AG09319 (cell line): ENCODE measurements around the gene QRFP.

Source experiments
- DNase-seq: peaks from one replicate; pipeline ENCODE4 v3.0.0-alpha.2; 2010; ENCODE audit warnings: low read depth; ENCODE audit errors: extremely low read depth
- TF ChIP-seq, protein P1 (sequence below): IDR thresholded peaks from 2 replicates; pipeline ENCODE4 v1.5.1; 2011; ENCODE audit warnings: low read depth, mild to moderate bottlenecking, inconsistent platforms, low read length, moderate library complexity

QRFP gene

DNA sequence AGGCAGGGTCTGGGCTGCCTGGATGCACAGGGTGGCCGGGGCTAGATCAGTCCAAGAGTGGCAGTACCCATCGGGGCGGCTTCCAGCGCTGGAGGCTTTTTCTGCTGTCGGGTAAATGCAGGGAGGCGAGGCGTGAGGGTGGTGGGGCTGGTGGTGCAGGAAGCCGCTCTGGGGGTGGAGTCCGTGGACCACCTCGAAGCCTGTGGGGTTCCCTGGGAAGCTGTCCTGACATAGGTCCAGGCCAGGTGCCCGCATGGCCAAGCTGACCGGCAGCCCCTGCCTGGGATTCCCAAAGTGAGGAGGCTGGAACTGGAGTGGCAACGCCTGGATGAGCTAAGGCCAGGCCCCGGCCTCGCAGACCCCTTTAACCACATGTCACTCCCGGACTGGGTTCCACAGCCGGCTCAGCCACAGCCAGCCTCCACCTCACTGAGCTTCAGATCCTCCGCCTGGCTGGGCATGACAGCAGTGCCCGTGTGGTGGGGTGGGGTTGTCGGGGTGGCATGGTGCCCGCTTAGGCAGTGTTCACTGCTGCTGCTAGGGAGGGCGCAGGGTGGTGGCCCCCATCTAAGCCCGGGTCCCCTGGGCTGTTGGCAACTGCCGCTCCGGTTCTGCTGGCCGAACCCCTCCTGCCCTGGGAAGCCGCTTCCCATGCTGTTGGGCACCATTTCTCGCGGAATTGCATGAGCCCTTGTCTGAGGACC lies 1.4 kb upstream of the QRFP start:
- TF ChIP-seq, protein P1, sequence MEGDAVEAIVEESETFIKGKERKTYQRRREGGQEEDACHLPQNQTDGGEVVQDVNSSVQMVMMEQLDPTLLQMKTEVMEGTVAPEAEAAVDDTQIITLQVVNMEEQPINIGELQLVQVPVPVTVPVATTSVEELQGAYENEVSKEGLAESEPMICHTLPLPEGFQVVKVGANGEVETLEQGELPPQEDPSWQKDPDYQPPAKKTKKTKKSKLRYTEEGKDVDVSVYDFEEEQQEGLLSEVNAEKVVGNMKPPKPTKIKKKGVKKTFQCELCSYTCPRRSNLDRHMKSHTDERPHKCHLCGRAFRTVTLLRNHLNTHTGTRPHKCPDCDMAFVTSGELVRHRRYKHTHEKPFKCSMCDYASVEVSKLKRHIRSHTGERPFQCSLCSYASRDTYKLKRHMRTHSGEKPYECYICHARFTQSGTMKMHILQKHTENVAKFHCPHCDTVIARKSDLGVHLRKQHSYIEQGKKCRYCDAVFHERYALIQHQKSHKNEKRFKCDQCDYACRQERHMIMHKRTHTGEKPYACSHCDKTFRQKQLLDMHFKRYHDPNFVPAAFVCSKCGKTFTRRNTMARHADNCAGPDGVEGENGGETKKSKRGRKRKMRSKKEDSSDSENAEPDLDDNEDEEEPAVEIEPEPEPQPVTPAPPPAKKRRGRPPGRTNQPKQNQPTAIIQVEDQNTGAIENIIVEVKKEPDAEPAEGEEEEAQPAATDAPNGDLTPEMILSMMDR = no peak
- DNase-seq = no peak

DNA sequence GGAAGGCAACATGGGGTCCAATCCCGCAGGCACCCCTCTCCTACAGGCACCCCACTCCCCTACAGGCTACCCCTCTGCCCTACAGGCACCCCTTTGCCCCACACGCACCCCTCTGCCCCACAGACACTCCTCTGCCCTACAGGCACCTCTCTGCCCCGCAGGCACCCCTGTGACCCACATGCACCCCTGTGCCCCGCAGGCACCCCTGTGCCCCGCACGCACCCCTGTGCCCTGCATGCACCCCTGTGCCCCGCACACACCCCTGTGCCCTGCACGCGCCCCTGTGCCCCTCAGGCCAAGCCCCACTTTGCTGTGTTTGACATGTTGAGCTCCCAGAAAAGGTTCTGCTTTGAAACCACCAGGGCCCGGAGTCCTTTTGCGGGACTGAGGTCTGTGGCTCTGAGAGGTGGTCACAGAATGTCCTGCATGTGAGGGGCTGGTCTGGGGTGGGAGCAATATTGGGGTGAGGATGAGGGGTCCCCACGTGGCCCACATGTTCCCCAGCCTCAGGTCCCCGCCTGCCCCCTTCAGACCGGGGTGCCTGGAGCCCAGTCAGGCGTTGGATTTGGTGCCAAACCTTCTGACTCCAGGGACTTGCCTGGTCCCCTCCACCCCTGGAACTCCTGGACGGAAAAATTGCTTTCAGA lies 616 bp upstream of the QRFP start:
- TF ChIP-seq, protein P1 = no peak
- DNase-seq = no peak

DNA sequence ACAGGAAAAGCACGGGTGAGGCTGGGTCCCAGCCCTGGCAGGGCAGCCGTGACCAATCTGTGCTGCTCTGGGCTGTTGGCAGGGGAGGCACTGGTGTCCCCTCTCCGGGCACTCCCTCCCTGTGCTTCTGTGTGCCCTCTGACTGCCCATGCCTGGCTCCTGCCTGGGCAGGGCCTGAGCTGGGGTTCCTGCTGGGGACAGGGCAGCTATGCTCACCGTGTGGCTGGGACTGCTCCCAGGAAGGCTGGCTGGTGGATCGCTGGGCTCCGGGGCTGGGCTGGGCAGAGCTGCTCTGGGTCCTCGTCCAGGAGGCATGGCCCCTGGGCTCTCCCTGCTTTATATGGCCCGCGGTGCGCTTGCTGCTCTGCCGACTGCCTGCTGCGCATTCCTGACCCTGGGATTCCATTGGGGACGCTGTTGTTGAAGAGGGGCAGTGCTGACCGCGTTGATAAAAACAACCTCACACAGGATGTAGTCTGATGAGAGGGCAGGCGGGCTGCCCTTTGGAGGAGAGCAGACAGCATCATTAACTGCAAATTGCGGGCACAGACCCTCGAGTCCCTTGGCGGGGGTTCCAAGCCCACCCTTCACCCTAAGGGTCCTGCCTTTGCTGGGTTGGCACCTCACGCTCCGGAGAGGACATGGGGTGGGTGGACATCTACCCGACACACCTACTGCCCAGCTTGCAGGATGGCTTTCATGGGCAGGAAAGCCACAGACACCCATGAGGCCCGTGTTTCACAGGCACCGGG lies 955 bp downstream of the QRFP start:
- no peak for DNase-seq
- TF ChIP-seq, protein P1 = no peak

DNA sequence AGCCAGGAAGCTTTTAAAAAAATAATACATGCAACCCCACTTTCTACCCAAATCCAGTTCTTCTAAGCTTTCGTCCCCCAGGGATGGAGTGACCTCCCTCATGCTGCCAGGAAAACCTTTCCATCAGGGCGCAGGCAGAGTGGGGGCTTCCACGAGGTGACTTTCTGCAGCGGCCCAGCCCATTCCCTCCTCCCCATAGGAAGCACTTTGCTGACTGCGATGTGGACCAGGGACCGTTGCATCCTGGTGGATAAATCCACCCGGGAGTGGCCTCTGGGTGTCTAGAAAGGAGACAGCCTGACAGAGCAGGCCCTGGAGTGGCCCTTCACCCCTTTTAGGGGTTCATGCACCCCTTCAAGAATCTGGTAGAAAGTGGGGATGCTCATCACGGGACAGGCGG lies 1.6 kb downstream of the QRFP start:
- no peak for DNase-seq
- TF ChIP-seq, protein P1 = no peak

DNA sequence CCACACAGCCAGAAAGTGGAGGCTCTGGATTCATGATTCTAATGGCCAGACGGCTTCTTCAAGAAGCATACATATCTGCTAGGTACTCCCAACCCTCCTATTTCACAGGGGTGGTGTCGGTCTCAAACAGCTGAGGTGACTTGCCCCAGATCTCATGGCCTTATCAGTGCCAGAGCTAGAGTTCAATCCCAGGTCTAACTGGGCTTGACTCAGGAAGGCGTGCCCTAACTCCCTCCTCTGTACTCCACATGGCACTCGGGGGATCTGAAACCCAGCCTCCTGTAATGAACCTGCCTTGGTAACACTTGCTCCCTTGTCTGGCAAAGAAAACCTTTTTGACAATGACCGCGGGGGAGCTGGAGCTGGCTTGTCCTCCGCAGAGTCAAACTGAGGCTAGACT lies 2.1 kb downstream of the QRFP start:
- DNase-seq = no peak
- TF ChIP-seq, protein P1 = no peak

DNA sequence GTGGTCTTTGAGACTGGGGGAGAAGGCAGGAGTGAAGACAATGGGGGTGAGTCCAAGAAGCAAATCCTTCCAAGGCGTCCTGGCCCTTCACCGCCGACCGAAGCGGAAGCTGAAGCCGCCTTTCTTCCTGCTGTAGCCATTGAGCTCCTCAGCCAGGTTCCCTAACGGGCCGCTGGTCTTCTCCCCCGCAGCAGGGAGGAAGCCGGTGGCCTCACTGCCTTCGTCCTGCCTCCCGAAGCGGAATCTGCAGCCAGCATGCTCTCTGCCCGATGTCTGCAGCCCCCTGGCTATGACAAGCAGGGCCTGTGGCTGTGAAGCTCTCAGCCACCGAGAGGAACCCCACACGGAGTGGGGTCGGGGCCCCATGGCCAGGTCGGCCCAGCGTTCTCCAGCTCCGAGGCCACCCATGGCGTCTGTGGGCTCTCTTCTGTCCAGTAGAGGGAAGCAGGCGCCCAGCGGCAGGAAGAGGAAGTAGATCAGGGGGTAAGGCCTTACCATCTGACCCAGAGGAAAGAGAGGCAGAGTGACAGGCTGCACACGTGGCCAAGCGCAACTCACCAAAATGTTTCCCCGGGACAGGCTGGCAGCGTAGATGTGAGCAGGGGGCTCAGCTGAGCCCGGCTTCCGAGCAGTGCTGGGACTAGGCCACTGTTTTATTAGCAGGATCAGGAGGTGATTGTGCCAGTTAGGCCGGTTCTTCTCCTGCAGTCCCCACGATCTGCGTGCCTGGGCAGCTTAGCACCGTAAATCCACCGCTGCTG lies 3.1 kb downstream of the QRFP start:
- no peak for DNase-seq
- TF ChIP-seq, protein P1 = no peak
